Measurements from ENCODE around the gene TSPAN4.

Gene TSPAN4

DNA sequence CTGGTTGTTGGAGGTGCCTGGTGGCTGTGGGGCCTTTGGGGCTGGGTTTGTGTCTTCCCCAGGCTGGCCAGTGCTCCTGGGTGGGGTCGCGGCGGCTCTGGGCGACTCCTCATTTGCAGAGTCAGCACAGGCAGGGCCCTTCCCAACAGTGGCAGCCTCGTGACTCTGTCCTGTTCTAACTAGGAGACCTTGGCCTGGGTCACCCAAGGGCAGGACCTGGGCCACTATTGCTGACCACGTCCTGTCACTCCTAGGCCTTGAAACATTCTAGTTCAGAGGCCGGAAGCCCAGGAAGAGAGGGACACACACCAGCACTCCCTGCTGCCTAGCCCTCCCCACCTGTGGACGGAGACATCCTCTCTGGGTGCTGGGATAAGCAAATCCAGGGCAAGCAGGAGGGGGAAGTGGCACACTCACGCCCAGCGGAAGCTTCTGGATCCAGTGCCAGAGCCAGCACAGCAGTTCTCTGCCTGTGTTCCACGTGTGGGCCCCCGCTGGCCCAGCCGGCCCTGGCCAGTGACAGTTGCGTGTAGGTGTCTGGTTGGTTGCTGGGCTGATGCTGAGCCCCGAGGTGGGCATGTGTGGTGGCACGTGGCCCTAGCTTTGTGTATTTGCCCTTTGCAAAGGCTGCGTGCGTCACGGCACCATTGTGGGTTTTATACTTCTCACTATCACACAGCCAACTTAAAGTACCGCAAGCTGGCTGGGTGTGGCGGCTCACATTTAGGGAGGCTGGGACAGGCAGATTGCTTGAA, 72.3 kb downstream of the TSPAN4 start:
- no peak for DNase-seq
